Left ventricle myocardium inferior (tissue), 1 donor: Measurements from ENCODE around the gene CDC42BPG. TPM values are rescaled to one million over a fixed set of nuclear protein-coding genes. Genes with fewer than 3 reads are reported as not detected.

Experiments used
- DNase-seq: peaks from one replicate; pipeline ENCODE4 v3.0.0-alpha.2; 2020
- H3K27ac ChIP-seq: fragments of 200-600 bp; replicated peaks from 2 replicates; pipeline ENCODE4 v1.8.0; 2021
- H3K27me3 ChIP-seq: fragments of 200-600 bp; 2 replicates; pipeline ENCODE4 v1.8.0; 2021; ENCODE audit warnings: low read depth
- H3K36me3 ChIP-seq: fragments of 200-600 bp; 2 replicates; pipeline ENCODE4 v1.8.0; 2021
- H3K4me1 ChIP-seq: fragments of 200-600 bp; 2 replicates; pipeline ENCODE4 v1.8.0; 2021
- H3K4me3 ChIP-seq: fragments of 200-600 bp; 2 replicates; pipeline ENCODE4 v1.8.0; 2021; ENCODE audit warnings: mild to moderate bottlenecking, moderate library complexity
- H3K9me3 ChIP-seq: fragments of 200-600 bp; replicated peaks from 2 replicates; pipeline ENCODE4 v1.8.0; 2021
- intact Hi-C: fragments of 100-400 bp; cut with micrococcal nuclease; formaldehyde crosslinking; loops from one replicate; pipeline ENCODE4 v1.11.0; 2022
- total RNA-seq: library from RNA; stranded (reverse); fragmentation: NEBNext Ultra II Directional; extraction: Animal tissue kit (Norgen Biotek cat#: 25700); gene quantifications from one replicate; pipeline ENCODE4 v1.2.1, GENCODE V29; 2021
- TF ChIP-seq, protein P1 (sequence below): fragments of 200-600 bp; IDR thresholded peaks from 2 replicates; pipeline ENCODE4 v1.8.0; 2021; ENCODE audit warnings: antibody characterized with exemption, mild to moderate bottlenecking, borderline replicate concordance
- donor health status: DM: no; HTN: yes; CAD: no; lungs with severe emphysema.

The CDC42BPG gene
- total RNA-seq, 1 donor from 2014 or later: 1.1 TPM

DNA sequence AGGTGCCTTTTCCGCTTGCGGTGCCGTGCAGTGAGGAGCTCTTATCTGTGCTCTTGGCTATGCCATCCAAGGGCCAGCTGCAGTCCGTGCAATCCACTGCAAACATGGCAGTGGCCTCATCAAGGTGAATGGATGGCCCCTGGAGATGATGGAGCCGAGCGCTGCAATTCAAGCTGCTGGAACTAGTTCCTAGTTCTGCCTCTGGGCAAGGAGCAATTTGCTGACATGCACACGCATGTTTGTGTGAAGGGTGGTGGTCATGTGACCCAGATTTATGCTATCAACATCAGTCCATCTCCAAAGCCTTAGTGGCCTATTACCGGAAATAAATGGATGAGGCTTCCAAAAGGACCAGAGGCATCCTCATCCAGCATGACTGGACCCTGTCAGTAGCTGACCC lies 37.0 kb upstream of the CDC42BPG start:
- no peaks in the 10 kb centered on the region for H3K27me3 ChIP-seq
- intact Hi-C loops: no loop called here
- DNase-seq: no peak
- peaks cover 46% of the 10 kb centered on the region for H3K4me1 ChIP-seq
- TF ChIP-seq, protein P1, sequence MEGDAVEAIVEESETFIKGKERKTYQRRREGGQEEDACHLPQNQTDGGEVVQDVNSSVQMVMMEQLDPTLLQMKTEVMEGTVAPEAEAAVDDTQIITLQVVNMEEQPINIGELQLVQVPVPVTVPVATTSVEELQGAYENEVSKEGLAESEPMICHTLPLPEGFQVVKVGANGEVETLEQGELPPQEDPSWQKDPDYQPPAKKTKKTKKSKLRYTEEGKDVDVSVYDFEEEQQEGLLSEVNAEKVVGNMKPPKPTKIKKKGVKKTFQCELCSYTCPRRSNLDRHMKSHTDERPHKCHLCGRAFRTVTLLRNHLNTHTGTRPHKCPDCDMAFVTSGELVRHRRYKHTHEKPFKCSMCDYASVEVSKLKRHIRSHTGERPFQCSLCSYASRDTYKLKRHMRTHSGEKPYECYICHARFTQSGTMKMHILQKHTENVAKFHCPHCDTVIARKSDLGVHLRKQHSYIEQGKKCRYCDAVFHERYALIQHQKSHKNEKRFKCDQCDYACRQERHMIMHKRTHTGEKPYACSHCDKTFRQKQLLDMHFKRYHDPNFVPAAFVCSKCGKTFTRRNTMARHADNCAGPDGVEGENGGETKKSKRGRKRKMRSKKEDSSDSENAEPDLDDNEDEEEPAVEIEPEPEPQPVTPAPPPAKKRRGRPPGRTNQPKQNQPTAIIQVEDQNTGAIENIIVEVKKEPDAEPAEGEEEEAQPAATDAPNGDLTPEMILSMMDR: no peak
- H3K4me3 ChIP-seq: no peak overlapping the region
- no peaks in the 10 kb centered on the region for H3K36me3 ChIP-seq
- H3K9me3 ChIP-seq: no peaks in the 10 kb centered on the region
- peak overlapping the region; percentile 94 for H3K27ac ChIP-seq

DNA sequence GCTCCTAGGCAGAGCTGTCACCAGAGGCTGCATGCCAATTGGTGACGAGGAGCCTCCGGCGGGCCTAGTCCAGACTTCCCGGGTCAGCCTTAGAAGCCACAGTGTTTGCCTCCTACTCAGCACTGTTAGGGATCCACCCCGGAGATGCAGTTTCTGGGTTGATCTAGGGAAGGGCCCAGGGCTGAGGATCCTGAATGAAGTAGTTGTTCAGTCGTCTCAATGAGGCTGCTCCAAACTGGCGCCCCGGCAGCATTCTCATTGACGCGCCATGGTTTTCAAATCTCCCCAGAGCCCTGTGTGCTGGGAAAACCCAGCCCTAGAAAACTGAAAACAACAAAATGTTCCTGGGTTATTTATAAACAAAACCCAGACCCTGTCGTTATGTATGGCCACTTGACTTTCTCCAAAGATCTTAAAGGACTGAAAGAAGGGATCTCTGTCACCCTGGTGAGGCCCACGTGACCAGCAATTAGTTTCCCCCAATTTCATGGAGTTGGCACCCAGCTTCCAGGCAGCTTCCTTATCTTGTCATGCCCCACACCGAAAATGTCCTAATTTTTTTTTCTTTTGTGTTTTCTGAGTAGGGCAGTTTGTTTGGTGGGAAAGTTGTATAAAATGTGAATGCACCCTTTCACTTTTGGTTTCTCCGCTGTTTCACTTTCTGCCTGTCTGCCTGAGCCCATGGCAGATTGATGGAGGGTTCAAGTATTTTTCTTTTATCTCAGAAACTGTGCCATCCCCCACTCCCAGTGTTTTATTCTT lies 36.0 kb upstream of the CDC42BPG start:
- DNase-seq: peak; percentile 52
- Histone ChIP-seq H3K9me3 (no peaks in the 10 kb centered on the region), H3K4me3 (peak overlapping the region; percentile 94), H3K36me3 (no peaks in the 10 kb centered on the region), H3K27me3 (no peaks in the 10 kb centered on the region), H3K4me1 (peaks cover 56% of the 10 kb centered on the region), H3K27ac (peak overlapping the region; percentile 94)
- intact Hi-C loops: no loop called here
- TF ChIP-seq, protein P1: no peak

DNA sequence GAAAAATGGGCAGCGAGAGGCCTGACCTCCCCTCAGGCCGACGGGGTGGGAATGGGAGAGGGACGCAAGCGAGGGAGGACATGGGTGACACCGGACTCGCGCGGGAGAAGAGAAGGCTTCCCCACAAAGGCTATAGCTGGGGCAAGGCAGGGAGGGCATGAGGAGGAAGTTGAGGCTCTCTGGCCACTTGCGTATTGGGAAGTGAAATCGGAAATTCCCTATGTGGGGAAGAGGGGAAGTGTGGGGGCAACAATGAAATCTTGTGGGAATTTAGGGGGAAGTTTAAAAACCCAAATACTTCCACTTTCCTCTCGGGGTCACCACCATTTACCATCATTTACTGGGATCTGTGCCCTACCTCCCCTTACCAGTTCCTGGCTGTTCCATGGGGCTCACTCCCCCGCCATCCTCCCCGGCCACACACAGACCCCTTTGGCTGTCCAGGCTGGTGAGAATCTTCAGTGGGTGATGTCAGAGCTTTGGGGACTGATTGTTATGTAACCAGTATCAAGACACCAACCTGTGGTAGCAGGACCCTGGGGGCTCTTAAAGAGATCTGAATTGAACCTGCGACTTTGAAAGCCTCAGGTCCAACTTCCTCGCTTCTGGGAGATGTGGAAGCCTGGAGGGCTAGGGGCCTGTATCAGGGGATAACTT lies 34.9 kb upstream of the CDC42BPG start:
- DNase-seq: no peak
- peaks cover 5% of the 10 kb centered on the region for H3K36me3 ChIP-seq
- peak overlapping the region; percentile 94 for H3K27ac ChIP-seq
- H3K9me3 ChIP-seq: no peaks in the 10 kb centered on the region
- H3K4me3 ChIP-seq: peak overlapping the region; percentile 94
- no peaks in the 10 kb centered on the region for H3K27me3 ChIP-seq
- peaks cover 67% of the 10 kb centered on the region for H3K4me1 ChIP-seq
- intact Hi-C loops: no loop called here
- TF ChIP-seq, protein P1: no peak

DNA sequence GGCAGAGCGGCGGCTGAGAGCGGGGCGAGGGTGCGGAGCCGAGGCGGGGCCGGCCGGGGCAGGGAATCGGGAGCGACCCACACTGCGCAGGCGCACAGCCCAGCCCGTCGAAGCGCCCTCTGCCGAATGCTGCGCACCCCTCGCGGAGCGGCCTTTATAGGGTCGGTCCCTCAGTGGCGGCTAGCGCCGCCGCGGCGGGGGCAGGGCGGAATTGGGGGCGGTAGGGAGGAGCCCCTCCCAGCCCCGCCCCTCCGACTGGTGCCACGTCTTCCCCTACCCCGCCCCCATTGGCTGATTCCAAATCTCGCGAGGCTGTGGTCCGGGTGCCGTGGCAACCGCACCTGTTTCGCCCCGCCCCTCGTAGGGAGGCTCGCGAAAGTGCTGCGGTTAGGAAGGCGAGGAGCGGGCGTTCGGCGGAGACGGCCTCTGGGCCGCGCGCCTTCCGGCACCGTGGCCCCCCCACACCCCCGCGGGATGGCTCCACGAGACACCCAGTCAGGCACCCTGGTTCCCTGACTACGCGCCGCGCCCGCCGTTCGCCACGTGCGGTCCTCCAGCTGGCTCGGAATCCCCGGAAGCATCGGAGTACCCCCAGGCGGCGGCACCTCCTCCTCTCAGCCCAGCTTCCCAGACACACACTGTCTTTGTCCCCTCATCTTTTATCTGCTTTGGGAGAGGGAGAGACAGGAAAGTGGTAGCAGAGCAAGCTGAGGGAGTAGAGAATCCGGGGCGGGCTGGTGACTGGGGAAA lies 34.2 kb upstream of the CDC42BPG start, which contains the start of gene EHD1:
TSS of gene EHD1 (minus strand) at position 128 of the 750 bp plus-strand sequence. CDS start 157 bp downstream, outside the sequence.
- Histone ChIP-seq H3K9me3 (no peaks in the 10 kb centered on the region), H3K27me3 (no peaks in the 10 kb centered on the region), H3K27ac (peak within 1 kb of the TSS; percentile 94), H3K36me3 (peaks cover 12% of the 10 kb centered on the region), H3K4me1 (peaks cover 74% of the 10 kb centered on the region), H3K4me3 (peak within 1 kb of the TSS; percentile 94)
- peak; percentile 99 for DNase-seq
- intact Hi-C loops: no loop called here
- TF ChIP-seq, protein P1: peak; percentile 61

DNA sequence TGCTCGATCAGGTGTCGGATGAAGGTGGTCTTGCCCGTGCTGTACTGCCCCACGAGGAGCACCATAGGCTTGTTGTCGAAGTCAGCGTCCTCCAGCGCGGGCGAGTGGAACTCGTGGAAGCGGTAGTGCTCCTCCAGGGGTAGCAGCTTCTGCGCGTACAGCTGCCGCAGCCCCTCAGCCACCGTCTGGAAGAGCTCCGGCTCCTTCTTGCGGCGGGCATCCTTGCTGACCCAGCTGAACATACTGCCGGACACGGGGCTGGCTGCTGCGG lies 33.7 kb upstream of the CDC42BPG start:
- Histone ChIP-seq H3K4me1 (peaks cover 79% of the 10 kb centered on the region), H3K9me3 (no peaks in the 10 kb centered on the region), H3K27ac (peak overlapping the region; percentile 94), H3K4me3 (peak overlapping the region; percentile 94), H3K36me3 (peaks cover 17% of the 10 kb centered on the region), H3K27me3 (no peaks in the 10 kb centered on the region)
- intact Hi-C loops: no loop called here
- TF ChIP-seq, protein P1: no peak
- DNase-seq: no peak
